ENCODE measurements around the gene FNTB. TPM values are rescaled to one million over a fixed set of nuclear protein-coding genes. Genes with fewer than 3 reads are reported as not detected.

Gene FNTB
- total RNA-seq, 1 donor from 2014 or later: 30.1 TPM

- TF ChIP-seq CTCF (conservative IDR thresholded peaks at IDR 0.05): no peak
- H3K9me3 Mint-ChIP-seq: no peaks in the 10 kb centered on the region
- no peak overlapping the region for H3K4me3 Mint-ChIP-seq
- no peak overlapping the region for H3K27ac Mint-ChIP-seq
- peaks cover 4% of the 10 kb centered on the region for H3K4me1 Mint-ChIP-seq (ENCODE audit: unreplicated experiment)
- DNase-seq (ENCODE audit: extremely low spot score, unreplicated experiment): no peak
- peaks cover 28% of the 10 kb centered on the region for H3K36me3 Mint-ChIP-seq
- no peaks in the 10 kb centered on the region for H3K27me3 Mint-ChIP-seq
Measured at GRCh38 chr14:65042731-65043372, 56.2 kb downstream of the FNTB start.

- peaks cover 22% of the 10 kb centered on the region for H3K36me3 Mint-ChIP-seq
- no peak for DNase-seq (ENCODE audit: extremely low spot score, unreplicated experiment)
- no peak overlapping the region for H3K27ac Mint-ChIP-seq
- TF ChIP-seq CTCF (conservative IDR thresholded peaks at IDR 0.05): no peak
- H3K27me3 Mint-ChIP-seq: no peaks in the 10 kb centered on the region
- H3K4me1 Mint-ChIP-seq (ENCODE audit: unreplicated experiment): peaks cover 4% of the 10 kb centered on the region
- H3K4me3 Mint-ChIP-seq: no peak overlapping the region
- H3K9me3 Mint-ChIP-seq: no peaks in the 10 kb centered on the region
Measured at GRCh38 chr14:65043893-65044595, 57.3 kb downstream of the FNTB start.

- peaks cover 4% of the 10 kb centered on the region for H3K4me1 Mint-ChIP-seq (ENCODE audit: unreplicated experiment)
- H3K9me3 Mint-ChIP-seq: no peaks in the 10 kb centered on the region
- no peak overlapping the region for H3K27ac Mint-ChIP-seq
- no peaks in the 10 kb centered on the region for H3K27me3 Mint-ChIP-seq
- peaks cover 22% of the 10 kb centered on the region for H3K36me3 Mint-ChIP-seq
- no peak overlapping the region for H3K4me3 Mint-ChIP-seq
- no peak for TF ChIP-seq CTCF (conservative IDR thresholded peaks at IDR 0.05)
- no peak for DNase-seq (ENCODE audit: extremely low spot score, unreplicated experiment)
Measured at GRCh38 chr14:65044596-65044959, 57.9 kb downstream of the FNTB start.

GRCh38 chr14:65045006-65045405, 58.3 kb downstream of the FNTB start:
- peaks cover 22% of the 10 kb centered on the region for H3K36me3 Mint-ChIP-seq
- no peaks in the 10 kb centered on the region for H3K27me3 Mint-ChIP-seq
- H3K4me1 Mint-ChIP-seq (ENCODE audit: unreplicated experiment): peaks cover 4% of the 10 kb centered on the region
- H3K27ac Mint-ChIP-seq: no peak overlapping the region
- no peak for DNase-seq (ENCODE audit: extremely low spot score, unreplicated experiment)
- no peak overlapping the region for H3K4me3 Mint-ChIP-seq
- no peak for TF ChIP-seq CTCF (conservative IDR thresholded peaks at IDR 0.05)
- no peaks in the 10 kb centered on the region for H3K9me3 Mint-ChIP-seq

- DNase-seq (ENCODE audit: extremely low spot score, unreplicated experiment): no peak
- TF ChIP-seq CTCF (conservative IDR thresholded peaks at IDR 0.05): no peak
- Mint-ChIP-seq H3K4me1 (ENCODE audit: unreplicated experiment) (peaks cover 4% of the 10 kb centered on the region), H3K36me3 (peaks cover 22% of the 10 kb centered on the region), H3K27ac (no peak overlapping the region), H3K9me3 (no peaks in the 10 kb centered on the region), H3K27me3 (no peaks in the 10 kb centered on the region), H3K4me3 (no peak overlapping the region)
Measured at GRCh38 chr14:65045709-65046108, 59.0 kb downstream of the FNTB start.

All from type B pancreatic cell (in vitro differentiated cells).